GM19351 (cell line): ENCODE results near the gene RAB28.
A peak's percentile ranks its signal among the peaks of the same experiment; 100 is the strongest.

Experiments
- ATAC-seq: cut with Tn5 transposase; IDR thresholded peaks from one replicate; pipeline ENCODE4 v1.9.1; 2021; ENCODE audit warnings: mild to moderate bottlenecking, moderate library complexity; ENCODE audit not compliant: unreplicated experiment

RAB28 gene

DNA sequence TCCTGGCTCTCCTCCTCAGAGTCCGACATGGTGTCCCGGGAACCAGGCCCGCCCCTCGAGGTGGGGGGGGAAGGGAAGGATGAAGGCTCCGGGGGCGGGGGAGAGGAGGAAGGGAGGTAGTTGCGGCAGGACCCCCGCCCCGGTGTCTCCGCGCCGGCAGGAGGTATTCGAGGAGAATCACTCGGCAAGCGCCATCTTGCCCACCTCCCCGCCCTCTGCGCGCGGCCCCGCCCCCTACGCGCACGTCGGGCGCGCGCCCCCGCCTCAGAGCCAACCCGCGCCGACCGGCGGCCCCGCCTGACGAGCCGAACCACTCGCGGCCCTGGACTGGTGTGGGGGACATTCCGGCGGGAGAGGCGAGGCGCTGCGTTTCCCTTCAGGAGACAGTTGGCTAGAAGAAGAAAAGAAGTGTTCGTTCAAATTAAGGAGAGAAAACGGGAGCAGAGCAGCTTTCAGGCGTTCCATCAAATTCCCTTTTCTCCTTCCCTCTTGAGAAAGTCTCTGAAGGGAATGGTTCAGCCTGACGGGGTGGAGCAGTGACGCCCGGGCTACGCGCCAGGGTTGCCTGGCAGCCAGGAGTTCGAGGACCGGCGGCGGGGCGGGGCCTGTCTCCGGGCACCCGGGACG lies at the start of gene RAB28:
Gene RAB28 (minus strand): TSS at position 219 of the 627 bp plus-strand sequence.
- ATAC-seq = peak; percentile 92

DNA sequence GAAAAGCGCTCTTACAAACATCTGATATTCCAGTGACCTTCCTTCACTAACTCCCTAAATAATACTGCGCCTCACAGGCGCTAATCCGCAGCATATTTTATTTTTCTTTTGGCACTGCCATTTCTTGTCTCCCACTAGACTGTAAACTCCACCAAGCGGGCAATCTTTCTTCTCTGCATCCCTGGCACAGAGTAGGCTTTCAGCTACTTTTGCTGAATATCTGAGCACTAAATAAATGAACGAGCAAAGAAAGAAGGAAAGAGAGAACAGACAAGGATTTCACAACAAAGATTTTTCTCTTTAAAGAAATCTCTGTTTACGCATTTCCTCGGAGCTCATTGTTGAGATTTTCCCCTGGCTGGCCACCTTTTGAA lies 47.5 kb upstream of the RAB28 start:
- no peak for ATAC-seq

DNA sequence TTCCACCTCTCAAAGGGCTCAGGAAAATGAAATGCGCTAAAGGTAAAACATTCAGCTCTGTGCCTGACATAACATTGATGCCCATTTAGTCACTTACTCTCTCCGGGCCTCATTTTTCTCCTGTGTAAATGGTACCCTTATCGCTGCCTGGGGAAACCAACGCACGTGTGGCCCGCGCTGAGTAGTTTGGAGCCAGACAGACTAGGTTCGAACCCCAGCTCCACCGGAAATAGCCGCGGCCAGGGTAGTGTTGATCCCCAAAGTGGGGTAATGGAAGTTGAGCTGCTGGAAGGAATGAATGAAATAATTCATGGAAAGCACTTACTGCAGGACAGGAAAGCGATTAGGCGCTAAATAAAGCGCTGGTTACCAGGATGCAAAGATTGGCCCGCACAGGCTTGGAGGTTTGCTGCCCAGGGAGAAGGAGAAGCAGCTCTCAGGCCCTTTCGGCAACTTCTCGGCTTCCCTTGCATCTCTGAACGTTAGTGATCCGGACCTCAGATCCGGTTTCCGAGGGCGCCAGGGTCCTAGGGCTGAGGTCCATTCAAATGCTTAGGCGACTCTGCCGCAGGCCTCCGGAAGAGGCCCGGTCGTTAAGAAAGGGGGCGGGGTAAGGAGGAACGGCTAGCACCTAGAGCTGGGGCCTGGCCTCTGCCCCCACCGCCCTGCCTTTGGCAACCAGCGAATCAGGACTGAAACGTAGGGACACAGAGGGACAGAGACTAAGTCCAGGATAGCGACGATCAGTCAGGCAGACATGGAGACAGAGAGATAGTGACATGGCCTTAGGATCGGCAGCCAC lies 46.9 kb upstream of the RAB28 start:
- ATAC-seq = no peak

DNA sequence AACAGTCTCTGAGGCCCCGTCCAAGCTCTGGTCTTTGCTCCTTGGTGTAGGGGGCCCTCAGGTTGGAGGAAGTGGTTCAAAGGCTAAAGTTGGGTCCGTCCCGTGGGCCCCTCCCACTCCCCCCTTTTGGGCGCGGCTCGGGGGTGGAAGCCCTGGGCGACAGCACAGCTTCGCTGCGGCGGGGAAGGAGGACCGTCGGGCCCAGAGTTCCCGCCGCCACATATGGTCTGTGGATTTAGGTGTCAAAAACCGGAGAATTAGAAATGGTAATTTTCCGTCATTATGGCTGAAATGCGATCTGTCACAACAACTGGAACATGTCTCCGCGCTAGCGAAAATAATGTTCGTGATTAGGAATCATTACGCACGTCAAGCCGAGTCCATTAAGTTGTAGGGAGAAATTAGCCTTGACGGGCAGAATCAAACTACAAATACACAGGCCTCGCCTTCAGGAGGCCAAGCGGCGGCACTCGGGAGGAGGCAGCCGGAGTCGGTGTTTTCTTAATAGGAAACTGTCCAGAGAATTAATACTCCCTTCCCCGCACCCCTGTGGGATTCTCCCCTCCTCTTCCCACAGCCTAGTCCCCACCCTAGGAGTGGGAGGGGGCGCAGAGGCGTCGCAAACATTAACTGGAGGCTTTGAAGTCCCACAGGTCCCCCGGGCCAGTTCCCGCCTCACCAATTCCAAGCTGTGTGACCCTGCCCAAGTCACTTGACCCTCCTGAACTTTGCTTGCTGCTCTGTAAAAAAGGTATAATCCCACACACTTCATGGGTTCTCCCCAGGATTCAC lies 45.2 kb upstream of the RAB28 start:
- ATAC-seq = no peak

DNA sequence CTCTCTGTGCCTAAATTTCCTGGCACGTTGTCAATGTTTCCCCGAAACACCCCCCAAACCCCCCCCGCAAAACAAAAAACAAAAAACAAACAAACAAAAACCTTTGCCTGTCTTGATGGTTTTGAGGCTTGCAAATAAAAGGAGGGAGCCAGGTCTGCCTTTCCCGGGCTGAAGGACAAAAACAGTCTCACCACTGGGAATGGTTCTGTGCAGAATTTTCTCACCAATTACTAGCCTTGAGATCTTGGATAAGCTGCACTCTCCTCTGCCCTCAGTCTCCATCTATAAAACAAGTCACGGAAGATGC lies 44.6 kb upstream of the RAB28 start:
- no peak for ATAC-seq

DNA sequence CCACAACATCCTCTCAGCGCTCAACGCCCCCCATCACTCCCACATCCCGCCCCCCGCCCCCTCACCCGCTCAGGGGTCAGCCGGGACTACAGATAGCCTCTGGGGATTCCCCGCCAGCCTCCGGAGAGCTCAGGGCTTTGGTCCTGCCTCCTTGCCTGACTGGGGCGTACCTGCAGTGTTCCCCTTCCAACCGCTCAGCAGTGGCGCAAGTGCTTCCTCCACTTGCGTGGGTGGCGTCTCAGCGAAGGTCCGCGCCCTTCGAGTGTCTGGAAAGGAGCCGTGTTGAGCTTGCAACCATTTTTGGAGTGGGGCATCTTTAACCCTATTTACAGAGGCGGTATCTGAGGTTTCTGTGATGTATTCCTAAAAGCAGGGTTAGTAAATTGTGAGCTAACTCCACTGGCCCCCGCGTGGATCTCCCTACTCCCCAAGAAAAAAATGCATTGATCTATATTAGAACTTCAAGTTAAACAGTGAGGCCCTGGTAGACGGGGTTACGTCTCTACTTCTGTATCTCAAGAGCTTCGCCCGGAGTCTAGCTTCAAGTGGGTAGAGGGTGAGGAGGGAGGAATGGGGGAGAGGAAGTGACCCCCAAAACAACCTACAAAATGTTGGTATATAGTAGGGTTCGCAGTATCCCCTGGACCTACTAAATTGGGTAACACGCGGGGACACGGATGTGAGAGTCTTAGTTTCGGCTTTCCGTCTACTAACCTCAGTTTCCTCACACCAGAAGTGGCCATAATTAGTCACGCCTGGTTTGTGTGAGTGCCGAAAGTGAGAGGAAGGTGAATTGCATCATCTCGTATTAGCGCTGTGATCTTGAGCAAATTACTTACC lies 44.1 kb upstream of the RAB28 start:
- peak; percentile 80 for ATAC-seq

DNA sequence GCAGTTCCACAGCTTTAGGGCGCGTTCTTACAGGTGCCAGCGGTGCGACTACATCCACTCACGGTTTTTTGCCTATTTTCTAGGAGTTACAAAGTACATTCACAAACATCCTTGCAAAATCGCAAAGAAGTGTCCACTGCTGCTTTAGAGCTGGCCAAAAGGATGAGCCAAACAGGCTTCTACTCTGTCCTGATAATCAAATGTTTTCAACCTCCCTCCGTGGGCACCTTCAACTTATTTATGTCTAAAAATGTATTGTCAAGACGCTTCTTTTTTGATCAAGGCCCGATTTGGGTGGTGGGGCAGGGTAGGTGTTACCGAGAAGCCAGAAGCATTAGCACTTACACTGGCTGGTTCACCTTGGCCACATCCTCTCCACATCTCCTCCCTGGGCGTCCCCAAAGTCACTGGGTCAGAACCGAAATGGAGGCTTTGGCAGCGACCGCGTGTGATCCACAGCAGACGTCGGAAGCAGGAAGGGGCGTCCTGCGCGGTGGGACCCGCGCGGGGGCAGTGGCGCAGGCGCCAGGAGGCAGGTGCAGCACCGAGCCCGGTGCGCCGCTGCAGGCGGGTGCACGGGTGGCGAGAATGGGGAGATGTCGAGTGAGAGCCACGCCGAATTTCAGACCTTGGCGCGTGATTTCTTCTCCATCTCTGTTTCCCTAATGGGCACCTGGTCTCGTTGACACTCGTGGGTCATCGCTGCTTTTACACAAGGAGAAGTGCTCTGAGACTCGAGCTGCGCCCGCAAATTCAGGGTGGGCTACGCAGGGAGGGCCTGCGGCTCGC lies 43.2 kb upstream of the RAB28 start:
- no peak for ATAC-seq

DNA sequence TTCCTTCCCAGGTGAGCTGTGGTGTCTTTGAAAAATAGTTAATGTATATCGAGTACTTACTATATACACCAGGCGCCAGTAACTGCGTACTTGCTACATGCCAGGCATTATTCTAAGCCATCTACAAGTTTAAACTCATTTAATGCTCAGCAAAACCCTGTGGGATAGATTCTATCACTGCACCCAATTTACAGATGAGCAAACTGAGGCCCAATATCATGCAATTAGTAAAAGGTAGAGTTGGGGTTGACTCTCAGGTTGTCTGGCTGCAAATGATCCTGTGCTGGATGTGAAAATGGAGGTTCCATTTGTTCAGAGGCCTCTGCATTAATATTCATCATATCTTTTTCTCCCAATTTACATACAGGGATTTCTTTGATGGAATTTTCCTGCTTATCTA lies 42.5 kb upstream of the RAB28 start:
- ATAC-seq = no peak

DNA sequence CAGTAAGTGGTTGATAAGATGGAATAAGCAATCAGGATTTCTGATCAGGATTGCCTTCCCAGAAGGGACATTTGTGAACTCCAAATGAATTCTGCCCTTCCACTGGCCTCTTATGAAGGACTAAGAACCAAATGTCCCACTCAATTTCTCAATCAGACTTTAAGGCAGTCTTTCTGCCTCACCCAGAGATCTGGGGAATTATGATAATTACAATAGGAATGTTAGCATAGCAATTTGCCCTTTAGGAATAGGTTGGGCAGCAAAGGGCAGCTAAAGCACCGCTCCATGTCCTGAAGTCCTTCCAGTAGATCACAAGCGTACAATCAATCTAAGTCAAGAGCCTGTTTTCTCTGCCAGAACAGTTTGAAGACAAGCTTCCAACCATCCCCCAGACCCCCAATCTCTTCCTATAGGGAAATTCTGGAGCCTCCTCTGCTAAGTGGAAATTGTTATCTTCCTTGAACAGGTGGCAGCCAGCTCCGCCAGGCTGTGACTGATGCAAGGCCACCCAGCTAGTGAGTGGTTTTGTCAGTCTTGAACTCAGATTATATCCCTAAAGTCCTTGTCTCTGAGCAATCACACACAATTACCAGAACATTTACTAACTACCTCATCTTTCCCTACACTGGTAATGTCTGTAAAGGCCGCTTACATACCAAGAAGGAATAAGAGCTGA lies 41.6 kb upstream of the RAB28 start:
- ATAC-seq = no peak

DNA sequence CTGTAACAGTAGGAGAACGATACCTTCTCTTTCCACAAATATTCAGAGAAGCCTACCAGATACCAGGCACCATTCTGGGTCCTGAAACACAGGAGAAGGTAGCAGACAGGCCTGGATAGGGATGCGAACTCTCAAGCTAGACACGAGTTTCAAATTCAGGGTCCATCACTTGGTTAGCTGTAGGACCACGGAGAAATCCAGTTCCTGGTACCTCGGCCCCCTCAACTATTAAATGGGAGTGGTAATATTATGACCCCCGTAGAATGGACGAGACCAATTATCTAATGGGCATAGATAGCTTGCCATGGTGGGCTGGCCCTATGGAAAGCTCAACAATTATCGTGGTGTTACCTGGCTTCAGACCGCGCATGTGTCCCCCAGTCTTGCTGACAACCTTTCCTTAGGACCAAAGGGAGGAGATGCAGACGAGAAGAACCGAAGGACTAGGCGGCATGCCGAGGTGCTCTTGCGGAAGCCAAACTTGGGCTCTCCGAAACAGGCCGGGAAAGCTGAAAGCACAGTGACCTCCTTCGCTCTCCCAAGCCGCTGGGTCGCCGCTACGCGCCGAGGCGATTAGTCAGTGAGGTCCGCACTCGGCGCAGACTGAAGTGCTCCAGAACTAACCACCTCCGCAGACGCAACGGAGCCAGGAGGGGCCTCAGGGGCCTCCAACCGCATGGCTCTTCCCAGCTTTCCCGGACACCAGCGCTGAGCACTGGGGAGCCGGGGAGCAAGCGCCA lies 40.5 kb upstream of the RAB28 start:
- no peak for ATAC-seq

DNA sequence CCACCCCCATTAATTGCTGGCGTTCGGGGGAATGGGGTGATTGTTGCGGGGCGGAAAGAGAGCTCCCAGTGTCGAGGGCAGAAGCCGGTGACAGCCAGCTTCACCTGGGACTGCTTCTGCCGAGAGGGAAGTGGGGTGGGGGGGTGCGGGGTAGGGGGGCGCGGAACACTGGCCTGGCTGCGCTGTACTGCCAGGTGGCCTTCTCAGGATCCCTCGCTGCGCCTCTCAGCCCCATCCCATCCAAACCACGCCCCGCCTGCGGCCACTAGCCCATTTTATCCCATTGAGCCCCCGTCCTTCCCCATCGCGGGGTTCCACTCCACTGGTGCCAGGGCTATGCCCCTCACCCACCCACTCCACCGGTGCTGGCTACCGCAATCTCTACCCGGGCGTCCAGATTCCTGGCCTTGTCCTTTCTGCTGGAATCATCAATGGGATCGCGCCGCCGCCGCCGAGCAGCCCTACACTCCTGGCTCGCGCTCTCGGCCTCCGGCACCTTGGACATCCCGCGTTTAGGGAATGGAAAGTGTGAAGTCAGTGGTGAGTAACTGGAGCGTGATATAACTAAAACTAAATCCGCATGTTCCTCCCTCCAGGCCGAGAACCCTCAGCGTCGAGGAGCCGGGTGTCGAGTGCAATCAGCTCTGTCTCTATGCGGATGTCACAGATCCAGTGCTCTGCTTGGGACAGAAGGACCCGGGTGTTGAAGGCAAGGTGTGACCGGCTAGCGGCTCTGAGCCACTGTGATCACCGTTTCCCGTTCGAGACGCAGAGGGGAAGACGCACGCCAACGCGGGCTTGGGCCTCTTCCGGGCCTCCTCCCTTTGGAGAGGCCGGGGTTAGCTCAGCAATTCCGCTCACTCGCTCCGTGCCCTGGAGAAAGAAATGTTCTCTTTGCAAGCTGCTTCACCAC lies 39.7 kb upstream of the RAB28 start:
- no peak for ATAC-seq

DNA sequence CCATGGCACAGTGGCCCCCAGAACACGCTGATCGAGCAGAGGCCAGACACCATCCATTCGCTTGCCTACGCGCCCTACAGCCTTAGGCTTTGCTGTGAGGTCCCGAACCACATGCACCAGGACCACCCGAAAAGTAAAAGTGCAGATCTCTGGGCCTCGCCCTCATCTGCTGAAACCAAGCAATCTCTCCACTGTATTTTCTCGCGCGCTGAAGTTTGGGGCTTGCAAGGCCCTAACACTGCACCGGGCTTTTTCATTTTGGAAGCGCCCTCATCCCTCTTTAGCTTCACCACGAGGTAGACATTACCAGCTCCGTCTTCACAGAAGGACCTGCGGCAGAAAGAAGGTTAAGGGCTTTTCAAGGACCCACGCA lies 39.0 kb upstream of the RAB28 start:
- no peak for ATAC-seq

DNA sequence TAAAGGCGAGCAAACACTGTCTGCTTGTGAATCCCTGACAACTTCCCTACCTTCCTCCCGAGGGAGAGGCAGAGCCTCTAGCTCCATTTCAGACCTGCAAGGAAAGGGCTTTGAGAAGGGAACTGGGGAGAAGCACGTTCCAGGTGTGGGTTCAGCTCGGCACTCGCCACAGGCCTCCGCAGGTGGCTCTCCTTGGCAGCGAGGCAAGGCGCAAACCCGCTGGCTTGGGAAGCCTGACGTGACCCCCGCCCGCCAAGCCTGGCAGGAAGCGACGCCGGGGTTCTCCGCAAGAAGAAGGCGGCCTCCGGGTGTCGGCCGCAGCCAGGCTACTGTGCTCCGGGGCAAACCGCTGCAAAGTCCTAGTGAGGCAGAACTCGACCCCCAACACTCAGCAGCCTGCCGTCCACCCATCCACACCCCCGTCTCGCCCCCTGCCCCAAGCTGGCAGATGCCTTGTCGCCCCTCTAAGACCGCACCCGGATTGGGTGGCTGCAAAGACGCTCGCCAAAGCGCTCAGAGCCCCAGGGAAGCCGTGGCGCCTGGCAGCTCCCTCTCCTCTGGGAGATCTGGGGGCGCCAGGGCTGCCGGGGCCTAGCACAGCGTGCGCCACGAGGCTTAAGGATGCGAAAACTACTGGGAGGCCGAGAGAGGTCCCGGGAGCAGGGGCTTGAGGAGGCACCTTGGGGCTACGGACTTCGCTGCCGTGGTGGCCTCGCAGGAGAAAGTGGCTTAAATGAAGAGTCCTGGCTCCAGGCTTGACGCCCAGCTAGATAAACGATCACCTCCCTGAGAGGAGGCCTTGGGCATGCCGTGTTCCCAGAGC lies 38.4 kb upstream of the RAB28 start:
- ATAC-seq = no peak

DNA sequence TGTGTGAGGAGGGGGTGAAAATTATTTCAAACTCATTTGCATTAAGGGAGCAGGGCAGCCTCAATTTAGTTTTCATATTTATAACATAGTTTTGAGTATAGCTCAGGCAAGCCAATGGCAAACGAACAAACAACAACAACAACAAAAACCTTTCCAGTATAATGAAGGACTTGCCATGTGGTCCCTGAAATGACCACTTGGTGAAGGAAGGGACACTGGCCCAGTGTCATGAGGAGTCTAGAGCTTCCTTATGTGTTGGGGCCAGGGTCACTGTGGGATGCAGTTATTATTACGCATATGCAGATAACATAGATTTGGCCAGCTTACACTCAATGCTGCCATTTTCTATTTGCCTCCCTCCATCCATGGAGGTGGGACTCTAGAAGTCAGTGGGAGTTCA lies 36.9 kb upstream of the RAB28 start:
- ATAC-seq = no peak

DNA sequence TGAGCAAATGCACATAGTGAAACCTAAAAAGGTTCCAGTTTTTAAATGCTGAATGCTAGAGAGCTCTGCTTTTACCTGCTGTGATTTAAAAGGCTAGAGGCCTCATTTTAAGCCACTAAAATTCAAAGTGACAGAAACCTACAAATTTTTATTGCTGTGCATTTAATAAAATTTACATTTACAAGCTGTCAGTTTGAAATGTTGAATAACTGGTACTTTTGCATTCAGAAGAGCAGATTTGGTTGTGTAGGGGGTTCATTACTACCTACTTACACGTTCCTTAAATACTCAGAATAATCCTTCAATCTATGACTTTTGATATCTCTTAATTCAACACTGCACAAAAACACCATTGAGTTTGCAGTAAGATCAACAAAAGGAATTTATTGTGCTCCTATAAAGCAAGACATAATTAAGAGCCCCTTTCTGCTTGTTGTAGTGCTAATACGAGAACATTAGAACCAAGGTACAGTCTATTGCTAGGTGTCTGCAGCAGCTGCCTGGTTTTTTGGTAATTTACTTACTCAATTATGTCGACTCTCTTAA lies 32.2 kb upstream of the RAB28 start:
- no peak for ATAC-seq

DNA sequence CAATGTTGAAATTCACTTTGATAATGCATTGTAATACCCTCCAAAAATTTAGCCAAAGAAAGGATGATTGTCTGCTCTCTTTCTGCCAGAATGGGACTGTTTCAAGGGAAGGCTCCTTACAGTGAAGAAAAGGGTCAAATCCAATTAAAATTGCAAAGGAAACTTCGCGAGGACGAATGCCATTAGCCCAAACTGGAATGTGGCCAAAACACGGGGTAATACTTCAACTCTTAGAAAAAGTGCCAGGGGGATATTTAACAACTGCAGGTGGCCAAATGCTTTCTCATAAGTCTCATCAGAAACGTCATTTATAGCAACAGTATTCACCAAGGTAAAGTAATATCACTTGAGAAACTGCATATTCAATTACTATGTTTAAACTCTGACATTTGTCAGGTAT lies 31.1 kb upstream of the RAB28 start:
- no peak for ATAC-seq

DNA sequence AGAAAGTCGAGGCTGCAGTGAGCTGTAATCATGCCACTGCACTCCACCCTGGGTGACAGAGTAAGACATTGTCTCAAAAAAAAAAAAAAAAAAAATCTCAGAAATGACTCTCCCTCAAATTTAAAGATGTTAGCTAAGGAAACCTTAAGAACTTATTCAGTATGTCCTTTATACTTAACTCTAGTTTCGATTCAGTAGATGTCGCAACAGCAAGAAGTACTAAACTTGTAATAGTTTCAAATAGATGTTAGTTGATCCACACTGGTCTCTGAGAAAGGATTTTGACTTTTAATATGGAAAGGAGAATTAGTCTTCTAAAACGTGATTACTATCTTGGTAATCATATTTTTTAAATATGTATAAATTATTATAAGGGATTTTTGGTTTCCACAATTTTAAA lies 30.6 kb upstream of the RAB28 start:
- ATAC-seq = no peak
